HG02885 (cell line): ENCODE data around the gene C16orf82.
"Not testable (repeated sequence)": the region's sequence is repeated elsewhere in the genome, so short reads cannot be mapped to it uniquely, and the experiment has no call there.

Experiments used
- ATAC-seq: cut with Tn5 transposase; IDR thresholded peaks from one replicate; pipeline ENCODE4 v1.9.1; 2021; ENCODE audit warnings: mild to moderate bottlenecking; ENCODE audit not compliant: unreplicated experiment, poor library complexity

C16orf82 gene

DNA sequence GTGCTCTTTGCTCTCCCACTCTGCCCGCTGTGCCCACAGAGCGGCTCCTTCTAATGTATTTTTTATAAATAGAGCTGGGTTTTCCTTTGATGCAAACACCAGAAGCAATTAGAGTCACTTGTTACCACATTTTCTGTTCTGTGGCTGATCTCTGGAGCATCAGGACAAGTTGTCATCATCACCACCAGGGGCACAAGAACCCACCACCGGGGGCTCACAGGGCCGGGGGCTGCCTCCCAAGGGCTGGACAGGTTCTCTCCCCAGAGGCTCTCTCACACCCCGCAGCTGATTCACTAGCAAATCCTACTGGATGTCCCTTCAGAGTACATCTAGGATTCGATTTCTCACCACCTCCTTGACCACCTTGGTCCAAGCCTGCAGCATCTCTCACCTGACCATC, 18.5 kb downstream of the C16orf82 start:
- ATAC-seq, result no peak

DNA sequence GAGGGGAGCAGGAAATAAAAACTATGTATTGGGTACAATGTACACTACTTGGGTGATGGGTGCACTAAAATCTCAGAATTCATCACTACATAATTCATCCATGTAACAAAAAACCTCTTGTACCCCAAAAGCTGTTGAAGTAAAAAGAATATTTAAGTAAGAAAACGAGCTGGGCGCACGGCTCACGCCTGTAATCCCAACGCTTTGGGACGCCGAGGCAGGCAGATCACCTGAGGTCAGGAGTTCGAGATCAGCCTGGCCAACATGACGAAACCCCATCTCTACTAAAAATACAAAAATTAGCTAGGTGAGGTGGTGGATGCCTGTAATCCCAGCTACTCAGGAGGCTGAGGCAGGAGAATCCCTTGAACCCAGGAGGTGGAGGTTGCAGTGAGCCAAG, 19.3 kb downstream of the C16orf82 start:
- not testable (repeated sequence) for ATAC-seq

DNA sequence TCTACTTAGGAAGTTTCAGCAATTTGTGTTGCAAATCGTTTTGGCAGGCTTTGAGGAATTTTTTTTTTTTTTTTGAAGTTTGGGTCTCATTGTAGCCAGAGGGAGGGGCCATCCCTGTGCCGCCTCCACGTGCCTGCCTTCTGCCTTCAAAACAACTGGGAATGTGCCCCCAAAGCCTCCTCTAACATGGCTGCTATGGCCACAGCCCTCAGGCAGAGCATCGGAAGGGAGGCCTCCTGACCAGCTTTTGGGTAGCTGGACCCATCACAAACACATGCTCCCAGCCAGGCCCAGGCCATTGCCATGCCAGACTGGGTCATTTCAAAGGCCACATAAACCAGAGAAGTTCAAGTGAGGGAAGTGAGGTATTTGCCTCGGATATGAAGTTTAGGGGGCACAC, 21.5 kb downstream of the C16orf82 start:
- no peak for ATAC-seq

DNA sequence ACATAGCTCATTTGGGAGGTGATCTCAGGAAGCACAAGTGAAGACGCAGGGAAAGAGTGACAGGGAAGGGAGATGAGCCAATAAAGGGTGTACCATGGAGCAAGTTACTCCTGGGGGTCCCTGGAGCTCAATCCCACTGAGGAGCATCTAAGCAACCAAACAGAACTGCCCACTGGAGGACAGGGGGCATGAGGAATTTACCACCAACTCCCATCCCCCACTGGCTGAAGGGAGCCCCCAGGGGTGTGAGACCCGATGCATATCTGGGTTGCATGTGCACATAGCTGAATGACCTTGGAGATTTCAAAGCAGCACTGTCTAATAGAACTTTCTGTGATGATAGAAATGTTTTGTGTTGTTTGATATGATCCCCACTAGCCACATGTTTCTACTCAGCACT, 29.6 kb downstream of the C16orf82 start:
- no peak for ATAC-seq

DNA sequence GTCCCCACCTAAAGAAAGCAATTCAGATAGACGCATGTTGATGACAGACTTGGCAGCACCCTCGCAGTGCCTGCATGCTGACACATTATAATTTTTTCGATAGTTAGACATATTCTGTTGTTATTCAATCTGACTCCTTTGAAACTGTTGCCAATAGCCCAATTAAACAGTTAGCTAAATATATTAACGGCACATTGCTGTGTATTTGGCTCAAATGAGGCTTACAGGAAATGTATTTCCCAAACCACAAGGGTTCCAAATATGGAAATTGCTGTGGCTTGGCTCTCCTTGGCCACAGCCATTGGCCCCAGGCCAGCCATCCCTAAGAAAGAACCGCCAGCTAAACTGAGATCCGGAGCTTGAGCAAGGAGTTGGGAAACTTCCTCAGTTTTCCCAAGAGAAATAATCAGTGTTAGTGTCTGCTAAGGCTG, 31.1 kb downstream of the C16orf82 start:
- ATAC-seq, result no peak

DNA sequence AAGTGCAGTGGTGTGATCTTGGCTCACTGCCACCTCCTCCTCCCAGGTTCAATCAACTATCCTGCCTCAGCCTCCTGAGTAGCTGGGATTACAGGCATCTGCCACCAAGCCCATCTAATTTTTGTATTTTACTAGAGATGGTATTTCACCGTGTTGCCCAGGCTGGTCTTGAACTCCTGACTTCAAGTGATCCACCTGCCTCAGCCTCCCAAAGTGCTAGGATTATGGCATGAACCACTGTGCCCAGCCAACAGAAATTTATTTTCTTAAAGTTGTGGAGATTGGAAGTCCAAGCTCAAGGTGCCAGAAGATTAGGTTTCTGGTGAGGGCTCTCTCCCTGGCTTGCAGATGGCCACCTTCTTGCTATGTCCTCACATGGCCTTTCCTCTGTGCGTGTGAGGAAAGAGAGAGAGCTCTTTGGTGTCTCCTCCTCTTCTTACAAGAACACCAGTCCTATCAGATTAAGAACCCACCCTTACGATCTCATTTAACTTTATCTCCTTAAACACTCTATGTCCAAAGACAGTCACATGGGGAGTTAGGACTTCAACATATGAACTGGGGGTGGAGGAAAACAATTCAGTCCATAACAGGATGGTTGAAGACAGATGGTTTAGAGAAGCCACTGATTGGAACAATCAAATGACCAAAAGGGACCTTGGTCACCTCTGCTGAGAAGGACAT, 31.8 kb downstream of the C16orf82 start:
- no peak for ATAC-seq

DNA sequence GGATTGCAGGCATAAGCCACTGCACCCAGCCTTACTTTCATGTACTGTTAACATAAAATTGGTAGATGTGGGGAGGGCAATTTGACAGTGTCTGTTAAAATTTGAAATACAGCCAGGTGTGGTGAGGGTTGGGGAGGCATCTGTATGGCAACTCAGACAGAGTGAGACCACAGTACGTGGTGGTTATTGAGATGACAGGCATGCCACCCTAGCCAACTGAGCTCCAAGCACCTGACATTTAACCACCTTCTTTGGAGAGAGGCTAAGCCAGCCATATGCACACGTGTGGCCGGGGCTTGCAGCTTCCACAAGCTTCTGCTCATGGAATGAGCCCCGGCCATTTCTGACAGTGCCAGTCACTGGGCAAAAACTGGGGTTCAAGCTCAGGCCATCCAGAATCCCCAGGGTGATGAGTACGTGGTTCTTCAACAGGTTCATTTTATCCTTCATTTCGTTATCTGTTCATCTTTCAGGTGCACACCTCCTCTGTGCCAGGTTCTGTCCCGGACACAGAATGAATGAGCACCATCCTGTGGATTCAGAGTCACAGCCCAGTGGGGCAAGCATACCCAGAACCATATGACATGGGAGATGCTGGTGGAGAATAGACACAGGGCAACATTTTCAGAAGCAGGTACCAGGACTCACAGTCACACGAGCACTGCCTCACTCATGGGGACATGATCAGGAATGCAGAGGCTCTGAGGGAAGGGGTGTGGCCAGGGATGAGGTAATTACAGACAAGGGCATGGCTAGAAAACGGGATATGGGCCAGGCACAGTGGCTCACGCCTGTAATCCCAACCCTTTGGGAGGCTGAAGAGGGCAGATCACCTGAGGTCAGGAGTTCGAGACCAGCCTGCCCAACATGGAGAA, 36.2 kb downstream of the C16orf82 start:
- no peak for ATAC-seq

DNA sequence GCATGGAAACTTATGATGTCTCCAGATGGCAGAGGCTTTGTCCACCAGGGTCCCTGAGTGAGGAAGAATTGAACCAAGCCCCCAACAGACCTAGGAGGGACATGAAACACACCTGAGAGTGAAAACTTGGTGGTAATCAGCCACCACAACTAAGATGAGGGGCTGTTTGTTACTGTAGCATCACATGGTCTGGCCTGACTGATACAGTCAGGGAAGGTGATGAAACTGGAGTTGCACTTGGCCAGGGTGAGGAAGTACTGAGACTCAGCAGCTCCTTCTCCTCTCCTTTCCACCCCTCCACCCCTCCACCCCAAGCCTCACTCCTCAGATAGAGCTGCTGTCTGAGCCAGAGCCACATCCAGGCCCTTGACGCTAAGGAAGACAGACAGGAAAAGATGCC, 37.2 kb downstream of the C16orf82 start:
- no peak for ATAC-seq

DNA sequence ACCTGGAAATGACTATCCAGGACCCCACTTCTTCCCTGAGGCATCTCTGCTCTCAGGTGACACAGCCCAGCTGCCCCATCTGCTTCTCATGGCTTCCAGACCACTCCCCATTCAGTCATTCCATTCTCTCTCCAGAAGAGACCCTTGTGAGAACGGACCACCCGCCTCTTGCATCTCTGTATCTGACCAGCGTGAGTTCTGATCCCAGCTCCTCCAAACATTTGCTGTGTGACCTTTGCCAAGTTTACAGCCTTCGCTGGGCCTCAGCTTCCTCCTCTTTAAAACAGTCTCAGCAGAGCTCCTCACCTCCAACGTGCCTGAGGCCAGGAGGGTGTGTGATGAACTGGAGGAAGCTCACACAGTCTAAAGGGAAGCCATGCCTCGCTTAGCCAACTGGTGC, 39.6 kb downstream of the C16orf82 start:
- ATAC-seq, result no peak

DNA sequence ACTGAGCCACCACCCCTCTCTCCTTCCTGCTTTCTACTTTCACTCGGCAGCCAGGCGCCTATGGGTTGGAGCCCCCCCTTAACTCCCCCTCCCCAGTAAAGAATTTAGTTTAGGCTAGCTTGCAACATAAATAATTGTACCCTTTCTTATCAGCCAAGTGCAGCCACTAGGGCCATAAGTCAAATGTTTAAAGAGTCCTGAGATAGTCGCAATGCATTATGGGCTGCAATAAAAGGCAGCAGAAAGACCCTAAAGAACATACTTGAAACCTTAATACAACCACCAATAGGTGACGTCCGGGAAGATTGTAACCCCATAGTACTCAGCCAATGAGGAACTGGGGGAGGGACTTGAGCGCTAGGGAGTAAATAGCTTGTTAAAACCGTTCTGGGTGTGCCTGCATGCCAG, 40.5 kb downstream of the C16orf82 start:
- ATAC-seq, result no peak

DNA sequence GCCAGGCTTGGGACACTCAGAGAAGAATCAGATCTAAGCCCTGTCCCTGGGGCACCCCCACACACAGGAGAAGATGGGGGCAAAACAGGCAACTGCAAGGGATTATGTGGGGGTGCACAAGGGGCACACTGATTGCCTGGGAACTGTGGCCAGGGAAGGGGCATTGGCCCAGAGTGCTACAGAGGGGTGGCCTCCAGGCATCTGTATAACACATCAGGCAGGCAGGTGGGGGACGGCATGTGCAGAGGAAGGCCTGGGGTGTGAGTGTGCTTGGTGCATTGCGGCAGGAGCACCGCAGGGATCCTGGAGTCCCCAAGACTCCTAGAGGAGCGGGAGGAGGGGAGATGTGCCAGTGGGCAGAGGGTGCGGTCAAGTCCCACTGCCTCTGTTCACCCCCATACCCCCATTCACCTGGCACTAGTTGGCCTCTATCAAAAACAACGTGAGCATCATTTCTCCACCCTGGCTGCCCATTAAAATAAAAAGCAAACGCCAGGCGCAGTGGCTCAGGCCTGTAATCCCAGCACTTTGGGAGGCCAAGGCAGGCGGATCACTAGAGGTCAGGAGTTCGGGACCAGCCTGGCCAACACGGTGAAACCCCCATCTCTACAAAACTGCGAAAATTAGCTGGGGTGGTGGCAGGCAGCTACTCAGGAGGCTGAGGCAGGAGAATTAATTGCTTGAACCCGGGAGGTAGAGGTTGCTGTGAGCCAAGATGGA, 41.5 kb downstream of the C16orf82 start:
- no peak for ATAC-seq

DNA sequence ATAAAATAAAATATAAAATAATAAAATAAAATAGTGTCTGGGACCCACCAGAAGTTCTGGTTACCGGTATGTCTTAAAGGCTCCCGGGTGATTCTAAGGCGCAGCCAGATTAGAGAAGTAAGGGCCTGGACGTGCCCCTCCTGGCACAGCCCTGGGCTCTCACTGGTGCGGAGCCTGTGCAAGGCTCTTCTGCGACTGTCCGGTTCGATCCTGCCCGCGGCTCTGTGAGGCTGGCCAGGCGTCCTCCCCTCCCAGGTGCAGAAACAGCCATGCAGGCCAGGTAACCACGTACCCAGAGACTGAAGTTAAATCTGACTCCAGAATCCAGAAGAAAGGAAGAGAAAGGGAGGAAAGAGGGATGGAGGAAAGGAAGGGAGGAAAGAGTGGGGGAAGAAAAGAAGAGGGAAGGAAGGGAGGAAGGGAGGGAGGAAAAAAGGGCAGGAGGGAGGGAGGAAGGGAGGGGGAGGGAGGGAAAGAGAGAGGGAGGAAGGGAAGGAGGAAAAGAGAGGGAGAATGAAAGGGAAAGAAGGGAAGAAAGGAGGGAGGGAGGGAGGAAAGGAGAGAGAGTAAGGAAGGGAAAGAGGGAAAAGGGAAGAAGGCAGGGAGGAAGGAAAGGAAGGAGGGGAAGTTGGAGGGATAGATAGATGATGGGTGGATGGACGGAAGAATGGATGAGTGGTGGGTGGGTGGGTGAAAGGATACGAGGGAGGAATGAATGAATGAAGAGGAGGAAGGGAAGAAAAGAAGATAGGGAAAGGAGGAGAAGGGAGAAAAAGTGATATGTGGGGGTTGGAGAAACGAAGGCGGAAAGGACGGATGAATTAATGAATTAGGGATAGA, 42.3 kb downstream of the C16orf82 start:
- no peak for ATAC-seq

DNA sequence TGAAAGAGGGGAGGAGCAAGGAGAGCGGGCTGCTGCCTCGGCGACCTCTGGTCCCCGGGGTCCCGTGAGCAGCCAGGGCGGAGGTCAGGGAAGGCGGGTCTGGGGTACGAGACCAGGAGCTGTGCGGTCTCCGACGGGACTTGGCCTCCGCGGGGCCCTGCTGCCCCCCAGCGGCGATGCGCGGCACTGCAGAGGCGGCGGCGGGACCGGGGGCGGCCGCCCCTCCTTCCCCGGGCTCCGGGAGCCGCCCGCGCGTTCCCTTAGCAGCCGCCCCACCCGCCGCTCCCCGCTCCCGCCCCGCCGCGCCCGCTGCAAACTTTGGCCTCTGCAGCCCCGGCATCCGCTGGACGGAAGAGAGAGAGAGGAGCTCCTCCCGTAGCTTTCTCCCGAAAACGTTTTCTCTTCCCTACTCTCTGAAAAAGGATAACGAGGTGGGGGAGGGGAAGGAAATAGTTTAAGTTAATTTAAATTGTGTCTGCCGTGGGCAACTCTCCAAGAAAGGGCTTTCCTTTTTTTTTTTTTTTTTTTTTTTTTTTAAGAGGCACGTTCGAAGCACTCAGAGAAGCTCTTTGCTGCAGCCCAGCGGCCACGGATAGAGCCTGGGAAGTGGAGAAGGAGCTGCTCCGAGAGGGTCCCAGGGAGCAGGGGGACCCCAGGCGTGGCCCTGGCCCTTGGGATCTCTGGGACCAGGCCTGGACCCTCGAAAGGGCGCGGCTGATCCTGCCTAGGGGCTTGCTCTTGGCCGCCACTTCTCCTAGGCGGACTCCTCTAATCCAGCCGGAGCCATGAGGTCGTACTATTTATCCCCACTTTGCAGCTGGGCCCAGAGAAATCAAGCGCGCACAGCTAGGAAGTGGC, 43.2 kb downstream of the C16orf82 start:
- peak; percentile 64 for ATAC-seq

DNA sequence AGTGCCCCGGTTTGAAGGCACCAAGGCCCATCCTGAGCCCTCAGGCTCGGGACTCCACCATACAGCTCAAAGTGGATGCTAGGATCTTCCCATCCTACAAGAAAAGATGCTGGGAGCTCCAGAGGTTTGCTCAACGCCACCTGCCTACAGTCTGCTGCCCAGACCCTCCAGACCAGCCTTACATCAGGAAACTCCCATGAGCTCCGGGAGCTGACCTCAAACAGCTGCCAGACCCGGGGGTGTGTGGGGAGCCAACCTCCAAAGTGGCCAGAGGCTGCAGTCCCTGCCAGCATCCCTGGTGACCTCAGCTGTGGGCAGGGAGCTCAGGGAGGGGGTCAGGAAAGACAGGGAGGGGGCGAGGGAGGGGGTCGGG, 43.8 kb downstream of the C16orf82 start:
- no peak for ATAC-seq

DNA sequence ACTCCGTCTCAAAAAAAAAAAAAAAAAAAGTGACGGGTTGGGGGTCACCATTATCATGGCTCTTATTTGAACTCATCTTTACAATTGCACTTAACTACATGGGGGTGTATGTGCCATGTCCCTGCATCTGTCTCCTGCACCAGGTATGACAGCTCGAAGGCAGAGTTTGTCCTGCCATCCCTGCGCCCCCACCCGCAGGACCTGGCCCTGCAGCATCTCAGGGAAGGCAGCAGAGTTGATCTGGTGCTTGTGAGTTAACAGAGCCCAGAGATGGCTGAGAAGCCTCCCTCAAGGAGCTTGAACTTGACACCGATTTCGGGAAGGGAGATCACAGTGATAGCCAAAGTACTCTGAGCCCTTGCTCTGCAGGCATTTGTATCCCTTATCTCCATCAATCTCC, 44.8 kb downstream of the C16orf82 start:
- no peak for ATAC-seq

DNA sequence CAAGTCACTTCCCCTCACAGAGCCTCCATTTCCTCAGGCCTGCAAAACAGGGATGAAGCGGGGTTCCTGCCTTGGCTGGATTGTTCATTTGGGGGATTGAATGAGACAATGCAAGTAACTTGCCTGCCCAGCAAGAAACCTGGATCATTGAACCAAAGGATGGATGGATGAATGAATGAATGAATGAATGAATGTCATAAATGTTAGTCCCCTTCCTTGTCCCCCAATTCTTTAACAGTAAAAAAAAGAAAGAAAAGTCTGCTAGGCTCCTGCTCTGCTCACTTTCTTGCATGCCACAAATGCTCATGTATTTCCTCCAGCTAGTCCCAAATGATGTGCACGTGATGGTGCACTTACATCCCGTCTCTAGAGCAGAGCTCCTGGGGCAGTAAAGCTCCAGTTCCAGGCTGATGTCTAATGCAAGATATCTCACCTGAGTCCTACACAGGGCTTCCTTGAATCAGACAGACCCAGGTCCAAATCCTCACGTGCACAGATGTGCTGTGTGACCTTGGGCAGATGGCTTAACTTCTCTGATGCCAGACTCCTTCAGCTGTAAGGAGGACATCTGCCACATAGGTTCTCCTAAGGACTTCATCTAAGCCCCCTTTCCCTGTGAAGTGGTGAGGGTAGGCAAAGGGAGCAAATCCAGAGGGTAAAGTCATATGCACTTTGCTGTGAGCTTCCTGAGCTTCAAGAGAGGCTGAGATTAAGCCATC, 45.5 kb downstream of the C16orf82 start:
- no peak for ATAC-seq

DNA sequence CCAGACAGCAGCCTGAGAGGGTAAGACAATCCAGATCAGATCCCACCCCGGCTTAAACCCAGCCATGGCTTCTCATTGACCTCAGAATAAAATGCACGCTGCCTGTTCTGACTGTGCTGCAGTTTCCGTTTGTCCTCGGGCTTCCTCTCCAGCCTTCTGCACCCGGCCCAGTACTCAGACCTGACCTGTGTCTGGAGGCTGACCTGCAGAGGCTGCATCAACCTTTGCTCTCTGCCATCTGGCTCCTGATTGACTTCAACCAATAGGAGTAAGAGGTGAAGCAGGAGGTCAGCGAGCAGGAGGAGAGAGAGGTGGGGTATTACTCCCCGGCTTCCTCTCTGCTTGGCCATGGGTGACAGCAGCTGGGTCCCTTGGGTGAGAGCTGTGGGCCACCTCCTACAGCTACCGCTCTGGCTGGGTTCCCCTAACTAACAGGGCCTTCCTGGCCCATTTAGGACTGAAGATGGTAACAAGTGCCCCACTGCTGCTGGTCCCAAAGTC, 46.7 kb downstream of the C16orf82 start:
- ATAC-seq, result no peak

DNA sequence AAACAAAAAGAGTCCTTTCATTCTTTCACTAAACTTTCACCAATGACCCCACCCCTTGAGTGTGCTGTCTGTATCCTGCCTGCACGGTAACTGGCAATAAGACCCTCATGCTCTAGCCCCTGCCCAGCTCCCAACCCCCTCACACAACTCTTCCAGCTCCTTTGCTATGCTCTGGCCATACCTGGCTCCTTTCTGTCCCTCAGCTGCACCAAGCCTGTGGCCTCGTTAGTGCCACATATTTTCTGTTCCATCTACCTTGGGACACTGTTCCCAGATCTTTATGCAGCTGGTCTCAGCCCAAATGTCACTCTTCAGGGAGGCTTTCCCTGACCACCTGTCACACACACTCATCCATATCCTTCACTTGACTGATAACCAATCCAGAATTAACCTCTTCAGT, 47.3 kb downstream of the C16orf82 start:
- ATAC-seq, result no peak

DNA sequence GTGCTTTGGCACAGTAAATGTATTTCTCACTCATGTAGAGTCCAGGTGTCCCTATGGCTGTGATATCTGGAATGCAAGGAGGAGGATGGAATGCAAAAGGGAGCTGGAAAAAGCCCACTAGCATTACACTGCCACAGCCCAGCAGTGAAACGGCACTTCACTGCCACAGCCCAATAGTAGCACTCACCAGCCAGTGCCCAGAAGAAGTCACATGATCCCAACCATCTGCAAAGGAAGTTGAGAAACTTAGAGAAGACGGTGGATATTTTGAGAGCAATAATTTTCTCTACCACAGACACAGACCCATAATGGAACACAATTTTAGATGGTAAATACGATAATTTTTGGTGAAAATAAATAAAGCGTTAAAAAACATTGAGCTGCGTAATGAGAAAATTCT, 51.8 kb downstream of the C16orf82 start:
- ATAC-seq, result no peak
